ENCODE measurements around the gene VWA5A.
"Not testable (repeated sequence)": the region's sequence is repeated elsewhere in the genome, so short reads cannot be mapped to it uniquely, and the experiment has no call there.

The VWA5A gene

GRCh38 chr11:124093330-124093729, 21.9 kb upstream of the VWA5A start:
- DNase-seq, result no peak

DNA sequence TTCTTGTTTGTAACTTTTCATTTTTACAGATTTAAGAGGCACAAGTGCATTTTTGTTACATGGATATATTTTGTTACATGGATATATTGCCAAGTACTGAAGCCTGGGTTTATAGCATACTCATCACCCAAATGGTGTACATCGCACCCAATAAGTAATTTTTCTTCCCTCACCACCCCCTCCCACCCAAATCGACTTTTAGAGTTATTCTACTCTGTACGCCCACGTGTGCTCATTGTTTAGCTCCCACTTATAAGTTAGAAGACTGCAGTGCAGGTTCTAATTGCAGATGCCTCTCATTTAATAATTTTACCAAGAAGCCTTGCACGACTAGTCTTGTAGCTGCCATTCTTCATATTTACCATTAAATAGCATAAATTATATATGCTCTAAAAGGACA, 20.5 kb upstream of the VWA5A start:
- DNase-seq, result no peak

DNA sequence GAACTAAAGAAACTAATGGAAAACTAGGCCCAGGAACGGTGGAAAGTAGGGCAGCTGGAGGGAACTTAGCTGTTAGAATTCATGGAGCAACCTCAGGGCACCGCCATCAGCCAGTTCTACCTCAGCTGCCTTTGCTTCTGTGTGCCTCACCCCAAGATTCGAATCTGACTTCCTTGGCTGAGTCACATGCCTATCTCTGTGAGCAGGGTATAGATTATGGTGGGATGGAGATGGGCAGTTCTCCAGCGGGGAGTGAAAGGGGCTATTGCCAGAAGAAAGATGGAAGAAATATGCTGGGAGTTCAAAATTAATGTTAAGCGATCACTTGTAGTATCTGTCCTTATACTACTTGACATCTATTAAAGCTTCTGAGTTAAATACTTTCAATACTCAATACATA, 18.9 kb upstream of the VWA5A start:
- no peak for DNase-seq

GRCh38 chr11:124098141-124098540, 17.1 kb upstream of the VWA5A start:
- no peak for DNase-seq

- no peak for DNase-seq
Measured at GRCh38 chr11:124101737-124102136, 13.5 kb upstream of the VWA5A start.

DNA sequence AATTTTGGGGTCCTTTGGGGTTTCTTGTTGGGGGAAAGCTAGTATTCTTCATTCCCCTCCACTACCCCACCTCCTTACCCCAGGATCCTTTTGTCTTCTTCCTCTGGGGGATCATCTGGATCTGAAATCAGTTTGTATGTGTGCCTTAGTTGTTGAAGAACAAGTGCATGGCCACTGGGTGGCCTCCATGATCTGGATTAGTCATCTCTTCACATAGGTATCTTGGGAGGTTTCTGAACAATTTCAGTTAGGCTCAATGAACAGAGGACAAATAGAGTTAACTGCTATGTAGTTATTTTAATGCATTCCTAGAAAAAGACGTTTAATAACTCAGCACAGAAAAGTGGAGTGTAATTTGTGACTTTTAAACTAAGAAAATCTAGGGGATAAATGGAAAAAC, 7.1 kb upstream of the VWA5A start:
- no peak for DNase-seq

DNA sequence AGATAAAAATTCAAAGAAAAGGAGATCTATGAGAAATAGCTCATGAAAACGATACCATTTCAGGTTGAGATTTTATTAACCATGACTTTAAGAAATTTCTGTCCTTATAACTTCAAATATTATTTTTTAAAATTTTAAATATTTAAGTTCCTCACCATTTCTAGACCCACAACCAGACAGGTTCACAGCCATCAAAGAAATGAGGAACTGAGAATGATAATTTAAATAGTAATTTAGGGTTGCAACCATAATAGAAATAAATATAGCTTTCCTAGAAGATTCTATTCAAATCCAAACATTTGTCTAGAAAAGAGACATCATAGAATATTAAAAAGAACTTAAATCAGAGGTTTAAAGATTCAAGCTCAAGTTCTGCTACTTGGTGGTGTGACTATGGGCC, 5.9 kb upstream of the VWA5A start:
- DNase-seq, result no peak

DNA sequence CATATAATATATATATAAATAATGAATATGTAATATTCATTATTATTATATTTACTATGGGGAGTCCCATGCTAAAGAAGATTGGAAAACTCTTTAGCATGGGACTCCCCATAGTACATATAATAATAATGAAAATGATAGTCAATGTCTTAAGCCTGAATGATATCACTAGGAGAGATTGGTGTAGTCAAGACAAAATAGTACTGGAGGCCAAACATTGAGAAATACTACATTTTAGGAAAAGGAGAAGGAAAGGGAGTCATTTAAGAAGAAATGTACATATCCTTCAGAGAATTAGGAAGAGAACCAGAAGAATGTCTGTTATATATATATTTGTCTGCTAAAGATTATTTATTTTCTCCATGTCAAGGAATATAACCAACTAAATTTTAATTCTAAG, 5.0 kb upstream of the VWA5A start:
- DNase-seq, result no peak

- DNase-seq, result no peak
Measured at GRCh38 chr11:124113890-124114289, 1.4 kb upstream of the VWA5A start.

DNA sequence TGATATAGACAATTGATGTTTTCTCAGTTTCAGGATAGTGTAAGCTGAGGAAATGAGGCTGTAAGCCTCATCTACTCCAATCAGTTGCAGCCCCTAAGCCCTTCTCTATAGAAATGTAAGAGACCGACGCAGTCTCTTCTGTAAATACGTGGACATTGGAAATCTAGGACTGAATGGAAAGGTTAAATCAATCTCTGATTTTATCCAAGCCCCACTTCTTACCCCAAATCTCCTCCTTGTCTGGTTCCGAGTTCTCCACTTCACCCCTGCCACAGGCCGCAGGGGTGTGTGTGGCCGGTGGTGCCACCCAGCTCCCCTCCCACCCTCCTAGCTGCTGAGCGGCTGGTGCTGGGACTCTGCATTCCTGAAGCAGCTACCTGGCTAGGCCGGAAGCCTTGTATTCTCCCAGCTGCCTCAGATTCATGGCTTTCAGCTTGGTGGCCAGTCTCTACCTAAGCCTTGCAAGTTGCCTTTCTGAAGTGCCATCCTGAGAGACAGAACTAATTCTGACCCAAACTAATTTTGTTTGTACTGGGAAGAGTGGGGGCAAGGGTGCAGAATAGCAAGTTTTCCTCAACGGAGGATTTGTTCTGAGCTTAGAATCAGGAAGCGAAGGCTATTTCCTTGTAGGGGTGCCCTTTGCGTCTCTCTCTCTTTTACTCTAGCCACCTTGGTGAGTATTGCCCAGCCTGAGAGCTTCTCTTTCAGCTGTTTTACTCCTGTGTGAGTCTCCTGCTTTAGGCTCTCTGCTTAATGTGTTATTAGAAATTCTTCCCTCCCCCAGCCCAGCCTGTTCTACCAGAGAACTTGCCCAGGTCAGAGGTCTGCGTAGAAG, 749 bp downstream of the VWA5A start:
- DNase-seq, result no peak

GRCh38 chr11:124119103-124119502, 3.9 kb downstream of the VWA5A start:
- DNase-seq, result no peak

GRCh38 chr11:124120891-124121290, 5.6 kb downstream of the VWA5A start:
- DNase-seq, result no peak

- no peak for DNase-seq
Measured at GRCh38 chr11:124122123-124122522, 6.9 kb downstream of the VWA5A start.

DNA sequence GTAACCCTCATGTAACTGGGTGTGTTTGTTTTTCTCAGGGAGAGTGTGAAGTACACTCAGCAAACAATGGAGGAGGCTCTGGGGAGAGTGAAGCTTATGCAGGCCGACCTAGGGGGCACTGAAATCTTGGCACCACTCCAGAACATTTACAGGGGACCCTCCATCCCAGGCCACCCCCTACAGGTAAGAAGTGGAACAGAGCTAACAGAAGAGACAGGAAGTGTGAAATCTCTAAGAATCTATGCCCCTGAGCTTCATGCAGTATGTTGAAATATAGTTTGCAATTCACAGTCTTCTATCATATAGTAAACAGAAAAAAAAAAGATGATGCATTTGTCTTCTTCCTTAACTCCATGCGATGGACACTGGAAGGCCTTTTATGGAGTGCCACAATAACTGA, 8.4 kb downstream of the VWA5A start:
- no peak for DNase-seq

GRCh38 chr11:124127134-124127533, 11.9 kb downstream of the VWA5A start:
- not testable (repeated sequence) for DNase-seq

DNA sequence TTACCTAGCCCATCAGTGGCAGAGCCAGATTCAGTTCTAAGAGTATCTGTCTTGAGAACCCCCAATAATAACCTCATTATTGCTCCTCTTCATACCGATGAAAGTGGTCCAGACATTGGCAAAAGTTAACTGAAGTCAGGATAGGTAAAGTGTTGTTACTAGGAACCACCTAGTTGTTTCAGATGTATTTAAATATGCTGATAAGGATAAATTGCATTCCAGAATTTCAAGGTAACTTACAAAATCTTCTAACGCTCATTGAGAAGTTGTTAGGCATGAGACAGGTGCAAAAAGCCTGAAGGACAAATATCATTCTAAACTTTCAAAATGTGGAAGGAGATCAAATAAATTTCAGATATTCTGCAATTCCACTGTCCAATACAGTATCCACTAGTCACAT, 27.8 kb downstream of the VWA5A start:
- no peak for DNase-seq

DNA sequence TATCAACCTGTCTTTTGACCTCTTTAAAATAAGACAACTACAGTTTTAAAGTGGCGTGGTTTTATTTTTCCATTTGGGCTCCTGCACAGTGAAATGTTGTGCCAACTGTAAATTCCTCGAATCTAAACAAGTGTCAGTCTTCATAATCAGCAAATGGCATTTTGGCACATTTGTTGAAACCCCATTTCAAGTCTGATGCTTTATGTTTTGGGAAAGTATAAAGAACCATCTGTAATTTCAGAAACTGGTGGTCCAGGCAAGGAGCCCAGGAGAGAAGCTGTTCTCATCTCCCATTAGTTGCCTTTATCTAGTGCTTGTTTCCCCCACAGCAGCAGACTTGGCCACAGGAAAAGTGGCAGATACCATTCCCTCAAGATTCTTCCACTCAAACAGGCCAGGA, 32.7 kb downstream of the VWA5A start:
- DNase-seq, result no peak

DNA sequence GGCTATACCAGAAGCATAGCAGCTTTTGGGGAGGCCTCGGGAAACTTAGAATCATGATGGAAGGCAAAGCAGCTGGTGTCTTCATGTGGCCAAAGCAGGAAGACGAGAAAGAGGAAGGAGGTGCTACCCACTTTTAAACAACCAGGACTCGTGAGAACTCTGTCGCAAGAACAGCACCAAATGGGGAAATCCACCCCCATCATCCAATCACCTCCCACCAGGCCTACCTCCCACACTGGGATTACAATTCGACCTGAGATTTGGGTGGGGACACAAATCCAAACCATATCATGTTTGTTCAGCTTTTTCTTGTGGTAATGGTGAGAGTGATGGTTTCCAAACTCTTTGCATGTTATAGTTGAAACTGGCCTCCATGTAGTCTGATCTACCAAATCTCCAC, 35.4 kb downstream of the VWA5A start:
- no peak for DNase-seq

- no peak for DNase-seq
Measured at GRCh38 chr11:124152770-124153407, 37.6 kb downstream of the VWA5A start.

- DNase-seq, result no peak
Measured at GRCh38 chr11:124153821-124154220, 38.6 kb downstream of the VWA5A start.

DNA sequence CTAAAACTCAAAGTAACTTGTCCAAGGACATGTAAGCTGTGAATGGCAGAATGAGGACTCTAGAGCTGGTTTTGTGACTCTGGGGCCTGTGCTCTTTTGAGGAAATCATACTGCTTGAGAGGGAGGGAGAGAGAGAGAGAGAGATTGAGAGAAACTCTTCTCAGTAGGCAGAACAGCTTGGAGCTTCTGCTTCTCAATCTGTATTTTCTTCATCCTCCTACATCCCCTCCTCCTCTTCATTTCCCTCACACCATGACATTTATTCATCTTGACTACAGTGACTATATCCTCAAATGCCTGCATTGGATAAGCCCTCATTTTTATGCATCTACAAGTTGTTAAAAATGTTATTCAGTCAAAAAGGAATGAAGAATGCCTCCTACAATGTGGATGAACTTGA, 44.2 kb downstream of the VWA5A start:
- no peak for DNase-seq

GRCh38 chr11:124160986-124161385, 45.7 kb downstream of the VWA5A start:
- no peak for DNase-seq

GRCh38 chr11:124167826-124168231, 52.6 kb downstream of the VWA5A start:
- DNase-seq, result no peak

- no peak for DNase-seq
Measured at GRCh38 chr11:124168796-124169195, 53.5 kb downstream of the VWA5A start.

DNA sequence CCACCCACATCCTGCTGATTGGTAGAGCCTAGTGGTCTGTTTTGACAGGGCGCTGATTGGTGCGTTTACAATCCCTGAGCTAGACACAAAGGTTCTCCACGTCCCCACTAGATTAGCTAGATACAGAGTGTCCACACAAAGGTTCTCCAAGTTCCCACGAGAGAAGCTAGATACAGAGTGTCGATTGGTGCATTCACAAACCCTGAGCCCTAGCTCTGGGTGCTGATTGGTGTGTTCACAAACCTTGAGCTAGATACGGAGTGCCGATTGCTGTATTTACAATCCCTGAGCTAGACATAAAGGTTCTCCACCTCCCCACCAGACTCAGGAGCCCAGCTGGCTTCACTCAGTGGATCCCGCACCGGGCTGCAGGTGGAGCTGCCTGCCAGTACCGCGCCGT, 55.1 kb downstream of the VWA5A start:
- not testable (repeated sequence) for DNase-seq

Data from activated effector memory CD4-positive, alpha-beta T cell treated with Interleukin-2 at 50 U/mL for 16 hours (primary cell).